NCI-H82 (cell line): ENCODE measurements around the gene GATA5.
"Not testable (repeated sequence)": the region's sequence is repeated elsewhere in the genome, so short reads cannot be mapped to it uniquely, and the experiment has no call there.

ENCODE experiments used
- DNase-seq: peaks from one replicate; lab custom pipeline; 2025; lab: John Stamatoyannopoulos, UW

GATA5 gene

DNA sequence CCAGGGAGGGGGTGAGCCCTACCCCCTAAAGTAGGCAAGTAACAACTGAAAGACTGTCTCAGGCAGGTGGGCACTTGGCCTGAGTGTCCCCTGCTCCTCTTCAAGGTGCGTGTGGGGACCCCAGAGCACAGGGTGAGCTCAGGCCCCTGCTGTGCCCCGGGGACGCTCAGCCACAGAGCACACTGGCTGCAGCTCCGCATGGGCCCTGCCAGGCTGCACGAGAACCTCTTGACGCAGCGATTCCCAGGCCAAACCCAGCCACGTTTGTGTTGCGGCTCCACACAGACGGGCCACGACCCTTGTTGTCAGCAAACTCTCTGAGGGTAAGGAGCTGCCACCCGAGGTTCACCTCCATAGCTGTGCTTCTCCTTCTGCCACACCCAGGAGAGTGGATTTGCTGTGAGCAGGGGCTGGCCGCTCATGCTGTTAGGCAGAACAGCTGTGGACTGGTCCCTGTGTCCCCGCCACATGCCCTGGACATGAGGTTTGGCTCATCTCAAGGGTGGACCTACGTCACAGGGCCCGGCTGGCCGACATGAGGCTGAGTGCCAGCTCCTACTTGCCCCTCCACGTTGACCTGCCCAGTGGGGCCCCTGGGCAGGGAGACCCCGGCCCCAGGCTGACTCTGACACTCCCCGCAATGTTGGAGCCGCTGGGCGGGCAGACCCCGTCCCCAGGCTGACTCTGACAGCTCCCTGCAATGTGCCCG, 29.7 kb upstream of the GATA5 start:
- DNase-seq = no peak

DNA sequence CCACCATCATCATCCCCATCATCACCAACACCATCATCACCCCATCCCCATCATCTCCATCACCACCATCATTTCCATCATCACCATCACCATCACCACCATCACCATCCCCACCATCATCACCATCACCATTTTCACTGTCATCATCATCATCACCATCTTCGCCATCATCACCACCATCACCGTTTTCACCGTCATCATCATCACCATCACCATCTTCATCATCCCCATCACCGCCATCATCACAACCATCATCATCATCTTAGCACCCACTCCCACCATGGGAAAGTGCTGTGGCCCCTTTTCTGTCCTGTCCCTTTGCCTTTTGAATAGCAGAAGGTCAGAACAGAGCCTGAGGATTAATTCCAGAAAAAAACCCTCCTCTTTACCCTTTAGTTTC, 28.5 kb upstream of the GATA5 start:
- DNase-seq = no peak

DNA sequence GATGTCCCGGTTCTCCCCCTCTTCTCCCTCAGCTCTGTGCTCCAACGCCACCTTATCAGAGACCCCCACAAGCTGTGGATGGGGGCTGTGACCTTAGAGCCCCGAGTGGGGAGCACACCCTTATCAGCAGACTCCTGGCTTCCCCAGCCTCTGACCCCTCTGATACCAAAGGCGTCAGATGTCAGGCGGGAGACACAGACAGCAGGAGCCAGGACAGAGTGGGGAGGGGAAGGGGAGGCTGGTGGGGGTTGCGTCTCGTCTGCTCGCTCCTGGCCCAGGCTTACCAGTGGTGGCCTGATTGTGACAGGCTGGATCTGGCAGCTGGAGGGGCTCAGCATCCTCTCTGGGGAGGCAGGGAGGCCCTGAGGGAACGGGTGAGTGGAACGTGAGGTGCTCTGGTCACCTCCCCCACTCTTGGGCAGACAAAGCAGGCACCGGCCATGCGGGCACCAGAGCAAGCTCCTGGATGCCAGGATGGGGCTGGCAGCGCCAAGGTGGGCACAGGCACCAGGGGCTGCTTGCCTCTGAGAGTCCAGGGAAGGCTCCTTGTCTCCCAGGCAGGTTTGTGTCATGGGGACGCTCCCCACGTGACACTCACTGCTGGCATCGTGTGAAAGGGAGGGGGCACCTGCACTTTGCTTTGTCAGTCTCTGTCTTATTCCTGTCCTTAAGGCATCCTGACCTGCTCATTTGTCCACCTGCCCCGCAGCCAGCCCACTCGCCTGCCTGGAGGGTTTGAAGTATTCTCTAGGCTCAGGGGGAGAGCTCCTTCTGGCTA, 27.8 kb upstream of the GATA5 start:
- DNase-seq = peak; percentile 38

DNA sequence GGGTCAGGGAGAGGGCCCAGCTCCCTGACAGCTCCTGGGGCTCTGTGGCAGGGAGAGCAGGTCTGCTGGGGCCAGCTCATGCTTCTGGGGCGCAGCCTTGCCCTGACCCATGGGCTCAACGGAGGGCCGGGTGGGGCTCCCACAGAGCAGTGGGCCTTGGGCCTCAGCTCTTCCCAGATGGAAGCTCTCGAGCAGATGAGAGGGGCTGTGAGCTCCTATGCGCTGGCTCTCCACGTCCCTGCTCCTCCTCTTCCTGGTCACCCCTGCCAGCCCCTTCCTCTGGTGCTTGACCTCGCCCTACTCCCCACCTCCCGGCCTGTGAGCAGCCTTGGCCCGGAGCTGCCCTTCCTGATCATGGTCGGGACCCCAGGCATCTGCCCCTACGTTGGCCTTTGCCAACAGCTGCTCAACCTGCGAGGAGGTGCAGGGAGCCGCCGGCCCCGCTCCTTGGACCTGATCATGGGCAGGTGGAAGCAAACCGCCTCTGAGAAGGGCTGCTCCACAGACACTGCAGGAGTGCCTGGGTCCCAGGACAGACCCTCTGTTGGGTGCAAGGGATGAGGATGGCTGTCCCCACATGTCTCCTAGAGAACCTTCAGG, 26.8 kb upstream of the GATA5 start:
- no peak for DNase-seq

DNA sequence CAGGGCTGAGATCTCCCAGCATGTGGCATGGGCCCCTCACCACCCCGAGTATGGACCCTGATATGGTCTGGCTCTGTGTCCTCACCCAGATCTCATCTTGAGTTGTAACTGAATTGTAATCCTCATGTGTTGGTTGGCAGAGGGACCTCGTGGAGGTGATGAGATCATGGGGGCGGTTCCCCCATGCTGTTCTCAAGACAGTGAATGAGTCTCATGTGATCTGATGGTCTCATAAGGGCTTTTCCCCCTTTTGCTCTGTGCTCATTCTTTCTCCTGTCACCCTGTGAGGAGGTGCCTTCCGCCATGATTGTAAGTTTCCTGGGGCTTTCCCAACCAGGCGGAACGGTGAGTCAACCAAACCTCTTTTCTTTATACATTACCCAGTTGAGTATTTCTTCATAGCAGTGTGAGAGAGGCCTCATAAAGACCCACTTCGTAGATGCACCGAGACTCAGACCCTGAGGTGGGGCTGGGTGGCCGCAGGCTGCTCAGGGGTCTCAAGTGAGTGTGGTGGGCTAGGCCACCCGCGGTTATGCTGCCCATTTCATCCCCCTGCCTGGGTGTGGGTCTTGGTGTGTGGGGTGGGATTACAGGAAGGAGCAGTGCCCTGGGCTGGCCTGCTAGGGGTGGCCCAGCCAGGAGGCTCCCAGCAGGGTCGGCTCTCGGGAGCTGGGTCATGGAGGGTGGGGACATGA, 26.2 kb upstream of the GATA5 start:
- DNase-seq = no peak

DNA sequence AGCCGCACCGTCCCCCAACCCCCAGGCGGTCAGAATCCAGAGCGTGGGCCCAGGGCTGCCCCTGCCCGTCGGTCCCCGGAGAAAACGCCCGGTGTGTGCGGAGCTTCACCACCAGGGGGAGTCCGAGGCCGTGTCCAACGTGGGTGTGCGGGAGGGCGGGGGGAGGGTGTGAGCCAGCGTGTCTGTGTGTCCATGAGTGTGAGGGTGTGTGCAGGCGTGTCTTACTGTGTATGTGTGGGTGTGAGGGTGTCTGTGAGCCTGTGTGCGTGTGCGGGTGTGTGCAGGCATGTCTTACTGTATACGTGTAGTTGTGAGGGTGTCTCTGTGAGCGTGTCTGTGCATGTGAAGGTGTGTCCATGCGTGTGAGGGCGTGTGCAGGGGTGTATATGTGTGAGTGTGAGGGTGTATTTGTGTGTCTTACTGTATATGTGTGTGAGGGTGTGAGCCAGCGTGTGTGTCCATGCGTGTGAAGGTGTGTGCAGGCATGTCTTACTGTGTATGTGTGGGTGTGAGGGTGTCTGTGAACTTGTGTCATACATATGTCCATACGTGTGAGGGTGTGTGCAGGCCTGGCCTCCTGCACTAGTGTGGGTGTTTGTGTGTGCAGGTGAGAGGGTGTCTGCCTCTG, 24.6 kb upstream of the GATA5 start:
- DNase-seq = peak; percentile 77

DNA sequence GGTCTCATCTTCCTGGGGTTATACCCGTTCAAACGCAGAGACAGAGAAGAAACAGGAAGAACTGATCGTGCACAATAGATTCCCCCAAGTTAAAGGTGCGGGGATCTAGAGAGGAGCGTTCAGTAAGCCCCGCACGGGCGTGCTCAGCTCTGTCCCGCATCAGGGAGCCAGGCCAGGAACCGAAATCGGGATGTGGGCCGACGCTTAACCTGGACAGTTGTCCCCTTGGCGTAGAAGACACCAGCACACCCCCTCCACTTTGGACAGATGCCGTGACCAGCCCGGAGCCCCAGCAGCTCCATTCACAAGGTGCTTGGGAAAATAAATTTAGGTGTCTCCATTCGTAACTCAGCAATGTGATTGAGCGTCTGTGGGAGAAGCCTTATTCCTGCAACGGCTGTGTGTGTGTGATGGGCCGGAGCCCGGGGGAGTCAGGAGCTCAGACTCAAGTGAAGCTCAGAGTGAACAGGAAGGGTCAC, 24.0 kb upstream of the GATA5 start:
- DNase-seq = no peak

DNA sequence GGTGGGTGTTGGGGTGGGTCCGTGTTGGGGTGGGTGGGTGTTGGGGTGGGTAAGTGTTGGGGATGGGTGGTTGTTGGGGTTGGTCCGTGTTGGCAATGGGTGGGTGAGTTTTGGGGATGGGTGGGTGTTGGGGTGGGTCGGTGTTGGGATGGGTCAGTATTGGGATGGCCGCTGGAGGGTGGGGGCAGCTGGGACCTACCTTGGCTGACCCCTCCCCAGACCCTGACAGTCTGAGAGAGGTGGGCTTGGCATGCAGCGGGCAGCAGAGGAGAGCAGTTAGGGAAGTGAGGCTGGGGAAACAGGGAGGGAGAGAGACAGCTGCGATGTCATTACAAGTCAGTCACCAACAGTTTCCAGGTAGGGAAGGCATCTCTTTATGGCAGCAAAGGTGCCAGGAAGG, 23.1 kb upstream of the GATA5 start:
- DNase-seq = no peak

DNA sequence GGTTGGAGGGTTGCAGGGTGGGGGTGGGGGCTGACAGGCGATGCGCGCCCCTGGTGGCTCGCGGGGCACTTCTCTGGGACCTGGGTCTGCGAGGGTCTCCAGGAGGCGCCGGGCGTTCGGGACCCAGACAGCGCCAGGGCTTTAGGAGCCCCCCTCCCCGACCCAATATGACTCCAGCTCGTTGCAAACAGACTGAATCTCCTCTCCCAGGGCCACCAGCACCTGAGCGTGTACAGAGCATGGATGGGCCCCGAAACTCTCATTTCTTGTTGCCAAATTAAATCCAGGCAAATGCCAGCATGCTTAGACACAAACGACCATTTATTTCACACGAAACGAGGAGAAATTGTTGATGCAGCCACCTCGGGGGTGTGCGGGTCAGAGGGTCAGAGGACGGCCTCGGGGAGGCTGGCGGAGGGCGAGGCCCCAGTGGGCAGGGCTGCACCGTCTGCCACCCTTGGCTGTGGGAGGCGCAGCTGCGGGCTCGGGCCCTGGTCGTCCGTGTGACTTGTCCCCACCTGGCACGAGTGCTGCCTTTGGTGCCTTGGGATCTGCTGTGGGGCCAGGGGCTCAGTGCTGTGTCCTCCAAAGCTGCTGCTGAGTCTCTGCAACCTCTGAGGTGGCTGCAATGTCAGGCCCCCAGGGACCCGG, 20.9 kb upstream of the GATA5 start:
- DNase-seq = peak; percentile 75

DNA sequence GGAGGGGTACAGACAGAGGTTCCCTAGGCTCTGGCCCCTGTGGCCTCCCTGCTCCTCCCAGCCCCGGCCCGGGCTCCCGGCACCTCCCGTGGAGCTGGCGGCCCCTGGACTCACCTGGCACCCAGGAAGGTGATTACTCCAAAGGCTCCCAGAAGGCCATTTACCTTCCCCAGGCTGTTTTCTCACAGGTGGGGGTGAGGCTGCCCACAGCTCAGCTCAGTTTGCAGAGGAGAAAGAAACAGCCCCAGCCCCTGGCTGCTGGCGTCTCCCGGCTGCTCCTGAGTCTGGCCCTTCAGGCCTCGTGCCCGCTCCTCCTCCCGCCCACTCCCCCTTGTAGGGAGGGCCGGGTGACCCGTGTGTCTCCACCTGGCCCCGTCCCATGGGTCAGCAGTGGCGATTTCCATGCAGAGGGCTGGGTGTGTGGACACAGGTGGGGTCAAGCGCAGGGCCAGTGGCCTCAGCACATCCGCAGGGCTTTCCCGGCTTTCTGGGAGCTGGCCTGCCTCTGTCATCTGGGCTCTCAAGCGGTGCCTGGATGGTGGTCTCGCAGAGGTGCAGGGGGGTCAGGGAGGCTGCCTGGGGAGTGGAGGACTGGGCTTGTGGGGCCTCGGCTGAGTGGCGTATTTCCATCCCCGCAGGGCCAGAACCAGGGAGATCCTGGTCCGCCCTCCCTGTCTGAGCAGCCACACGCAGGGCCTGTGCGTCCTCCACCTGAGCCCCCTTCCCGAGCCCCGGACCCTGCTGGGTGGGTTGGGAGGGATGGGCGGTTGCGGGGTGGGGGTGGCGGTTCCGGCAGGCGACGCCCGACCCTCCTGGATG, 20.2 kb upstream of the GATA5 start:
- DNase-seq = no peak

DNA sequence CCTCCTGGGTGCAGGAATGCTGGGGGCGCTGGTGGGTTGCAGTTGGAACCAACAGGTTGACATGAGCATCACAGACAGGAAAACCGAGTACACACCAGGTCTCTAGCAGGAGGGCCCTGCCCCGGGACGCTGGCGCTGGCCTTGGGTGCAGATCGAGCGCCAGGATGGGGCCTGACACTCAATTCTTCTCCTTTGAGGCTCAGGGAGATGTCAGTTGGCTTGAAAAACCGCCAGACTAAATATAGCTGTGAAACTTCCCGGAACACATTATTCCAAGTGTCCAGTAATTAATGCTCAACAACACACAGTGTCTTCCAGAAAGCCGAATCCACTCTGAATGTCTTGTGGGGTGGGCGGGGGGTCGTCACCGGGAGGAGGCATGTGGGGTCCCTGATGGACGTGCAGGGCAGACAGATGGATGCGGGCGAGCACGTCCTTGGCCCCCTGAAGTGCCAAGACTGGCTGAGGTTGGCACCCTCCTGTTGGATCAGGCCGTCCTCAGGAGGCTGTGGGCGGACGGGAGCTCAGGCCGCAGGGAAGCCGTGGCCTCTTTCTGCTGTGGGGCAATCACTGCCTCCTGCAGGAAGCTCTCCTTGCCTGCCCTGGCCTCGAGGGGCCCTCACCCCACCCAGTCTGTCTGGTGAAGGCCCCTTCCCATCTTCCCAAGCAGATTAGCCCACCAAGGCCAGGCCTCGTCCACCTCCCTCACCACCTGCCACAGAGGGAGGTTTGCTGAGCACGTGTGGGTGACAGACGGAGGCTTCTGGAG, 19.4 kb upstream of the GATA5 start:
- DNase-seq = peak; percentile 20

DNA sequence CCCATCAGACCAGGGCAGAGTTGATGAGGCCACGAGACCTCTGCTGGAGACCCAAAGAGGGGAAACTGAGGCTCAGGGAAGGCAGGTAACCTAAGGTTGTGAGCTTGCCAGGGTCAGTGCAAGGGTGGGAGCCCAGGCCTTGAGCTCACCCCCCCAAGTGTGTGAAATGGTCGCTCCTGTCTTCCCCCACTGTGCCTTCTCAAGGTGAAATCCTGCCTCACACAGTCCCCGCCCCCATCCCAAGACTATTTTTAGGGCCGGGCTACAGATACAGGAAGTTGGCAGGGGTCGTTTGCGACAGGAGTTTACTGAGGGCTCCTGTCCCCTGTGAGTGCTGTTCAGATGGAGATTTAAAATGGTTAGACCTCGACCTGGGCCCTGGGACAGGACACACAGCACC, 18.7 kb upstream of the GATA5 start:
- DNase-seq = no peak

DNA sequence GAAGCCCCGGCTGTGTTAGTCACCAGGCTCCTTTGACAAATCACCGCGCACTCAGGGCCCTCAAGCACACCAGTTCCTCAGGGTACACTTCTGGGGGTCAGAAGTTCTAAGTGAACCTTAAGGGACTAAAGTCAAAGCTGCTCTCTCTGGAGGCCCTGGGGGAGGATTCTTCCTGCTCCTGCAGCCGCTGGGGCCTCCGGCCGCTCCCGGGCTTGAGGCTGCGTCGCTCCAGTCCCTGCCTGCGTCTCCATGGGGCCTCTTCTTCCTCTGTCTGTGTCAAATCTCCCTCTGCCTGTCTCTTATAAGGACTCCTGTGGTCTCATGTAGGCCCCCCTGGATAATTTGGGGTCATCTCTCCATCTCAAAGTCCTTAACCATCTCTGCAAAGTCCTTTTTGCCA, 18.1 kb upstream of the GATA5 start:
- DNase-seq = no peak

DNA sequence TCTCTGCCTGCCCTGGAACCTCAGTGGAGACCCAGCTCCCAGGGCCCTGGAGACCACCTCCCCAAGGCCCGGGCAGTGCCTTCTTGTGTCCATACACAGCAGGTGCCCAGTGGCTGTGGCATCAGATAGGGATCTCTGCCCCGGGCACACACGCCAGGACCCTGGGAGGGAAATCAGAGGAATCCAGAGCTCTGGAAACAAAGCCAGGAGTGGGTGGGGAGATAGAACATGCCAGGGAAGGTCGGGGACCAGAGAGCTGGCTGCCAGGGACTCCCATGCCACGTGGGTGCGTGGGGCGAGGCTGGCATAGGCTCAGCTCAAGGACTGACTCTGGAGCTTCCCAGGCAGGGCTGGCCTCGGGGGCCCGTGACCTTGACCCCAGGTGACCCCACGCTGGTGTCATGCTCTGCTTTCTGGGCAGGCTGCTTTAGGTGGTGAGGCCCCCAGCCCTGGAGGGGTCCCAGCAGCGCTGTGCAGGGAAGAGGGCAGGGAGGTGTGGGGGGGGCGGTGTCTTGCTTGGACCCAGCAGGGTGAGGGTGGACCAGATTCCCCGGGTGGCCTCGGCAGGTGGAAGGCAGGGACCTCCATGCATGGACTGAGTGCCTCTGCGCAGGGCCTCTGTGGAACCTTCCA, 17.6 kb upstream of the GATA5 start:
- no peak for DNase-seq

DNA sequence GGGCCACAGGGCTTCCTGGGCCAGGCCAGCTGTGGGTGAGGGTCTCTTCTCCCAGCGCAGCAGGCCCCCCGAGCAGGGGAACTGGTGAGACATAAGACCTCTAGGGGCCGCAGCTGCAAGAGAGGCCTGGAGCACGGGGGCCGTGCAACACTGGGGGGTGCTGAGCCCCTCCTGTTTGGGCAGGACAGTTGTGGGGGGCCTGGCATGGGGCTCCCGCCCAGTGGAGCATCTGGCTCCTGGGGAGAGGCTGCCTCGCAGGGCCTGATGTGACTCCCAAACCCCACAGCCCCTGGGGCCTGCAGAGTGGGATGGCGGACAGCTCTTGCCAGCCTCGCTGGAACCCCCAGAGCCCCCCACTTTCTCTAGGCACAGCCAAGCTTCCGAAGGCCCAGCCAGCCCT, 16.9 kb upstream of the GATA5 start:
- no peak for DNase-seq

DNA sequence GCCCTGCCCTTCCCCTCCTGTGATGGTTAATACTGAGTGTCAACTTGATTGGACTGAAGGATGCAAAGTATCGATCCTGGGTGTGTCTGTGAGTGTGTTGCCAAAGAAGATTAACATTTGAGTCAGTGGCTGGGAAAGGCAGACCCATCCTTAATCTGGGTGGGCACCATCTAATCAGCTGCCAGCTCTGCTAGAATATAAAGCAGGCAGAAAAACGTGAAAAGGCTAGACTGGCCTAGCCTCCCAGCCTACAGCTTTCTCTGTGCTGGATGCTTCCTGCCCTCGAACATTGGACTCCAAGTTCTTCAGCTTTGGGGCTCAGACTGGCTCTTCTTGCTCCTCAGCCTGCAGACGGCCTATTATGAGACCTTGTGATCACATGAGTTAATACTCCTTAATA, 15.0 kb upstream of the GATA5 start:
- not testable (repeated sequence) for DNase-seq

DNA sequence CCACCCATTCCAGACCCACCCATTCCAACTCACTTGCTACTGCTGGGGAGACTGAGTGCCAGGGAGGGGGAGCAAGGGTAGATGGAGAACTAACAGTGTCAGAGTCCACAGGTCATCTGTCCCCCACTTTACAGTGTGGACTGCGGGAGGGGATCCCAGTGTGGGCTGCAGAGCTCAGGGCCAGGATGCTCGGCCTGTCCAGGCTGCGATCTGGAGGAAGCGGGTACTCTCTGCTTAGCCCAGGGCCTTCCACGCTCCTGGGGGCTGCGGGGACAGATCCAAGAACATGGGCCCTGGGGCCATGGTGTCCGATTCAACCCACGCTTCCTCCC, 14.1 kb upstream of the GATA5 start:
- no peak for DNase-seq

DNA sequence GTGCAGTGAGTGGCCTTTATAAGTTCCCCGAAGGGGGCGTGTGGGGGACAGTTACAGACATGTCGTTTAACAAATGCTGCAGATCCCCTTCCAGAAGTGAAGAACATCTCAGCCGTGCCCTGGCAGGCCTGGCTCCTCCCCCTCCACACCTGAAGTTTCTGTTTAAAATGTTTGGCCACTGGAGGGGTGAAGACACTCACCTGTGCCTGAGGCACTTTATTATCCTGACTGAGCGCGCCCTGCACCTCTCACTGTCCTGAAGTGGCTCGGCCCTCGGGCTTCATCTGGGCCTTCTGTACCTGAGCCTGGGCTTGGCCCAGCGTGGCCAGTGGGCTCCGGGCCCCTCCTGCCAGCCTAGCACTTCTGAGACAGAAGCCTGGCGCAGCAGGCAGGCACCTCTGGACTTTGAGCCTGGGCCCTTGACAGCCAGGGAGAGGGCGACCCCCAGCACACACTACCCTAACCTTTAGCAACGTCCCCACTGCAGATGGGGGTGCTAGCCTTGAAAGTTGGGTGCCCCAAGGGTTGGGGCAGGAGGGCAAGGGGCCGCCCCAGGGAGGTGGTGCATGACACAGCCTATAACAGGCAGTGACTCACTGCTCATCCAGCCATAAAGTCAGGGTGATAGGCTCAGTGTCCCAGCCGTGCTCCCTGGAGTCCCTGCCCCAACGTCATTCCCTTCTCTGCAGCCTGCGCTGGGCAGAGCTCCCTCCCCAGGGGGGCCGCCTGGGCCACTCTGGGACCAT, 13.6 kb upstream of the GATA5 start:
- DNase-seq = no peak

DNA sequence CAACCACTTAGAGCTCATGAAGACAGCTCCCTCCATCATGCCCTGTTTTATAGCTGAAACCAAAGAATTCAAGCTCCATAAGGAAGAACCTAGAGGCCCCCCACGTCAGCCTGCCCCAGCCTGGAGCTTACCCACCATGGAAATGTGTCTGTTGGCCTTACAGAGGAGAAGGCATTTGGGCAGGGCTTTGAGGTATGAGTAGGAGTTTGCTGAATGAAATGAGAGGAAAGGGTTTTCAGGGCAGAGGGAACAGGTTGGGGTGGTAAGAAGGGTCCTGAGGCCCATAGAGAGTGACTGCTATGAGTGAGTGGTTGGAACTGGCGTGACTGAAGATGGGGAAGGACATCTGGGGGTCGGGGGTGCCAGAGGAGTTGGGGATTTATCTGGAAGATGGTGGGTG, 12.7 kb upstream of the GATA5 start:
- no peak for DNase-seq
